Testis (tissue), 2 donors: ENCODE measurements around the gene RAP1GAP2.
"Not testable (repeated sequence)": the region's sequence is repeated elsewhere in the genome, so short reads cannot be mapped to it uniquely, and the experiment has no call there.

ENCODE experiments used
- POLR2A ChIP-seq: fragments of 450-650 bp; IDR thresholded peaks from one replicate; pipeline ENCODE4 v1.6.1; 2017; ENCODE audit warnings: antibody characterized with exemption, mild to moderate bottlenecking, moderate library complexity
- TF ChIP-seq, protein P1 (sequence below), 3 experiments: fragments of 450-650 bp in 2 of 3; fragments of 200-600 bp in 1 of 3; sonication (generic) in 1 of 3; IDR thresholded peaks; one replicate each; pipeline ENCODE4 v1.5.1; 2016 to 2019; ENCODE audit warnings: antibody characterized with exemption in 3 of 3, mild to moderate bottlenecking in 2 of 3, moderate library complexity in 1 of 3

GRCh38 chr17:3065192-3065591, 269.0 kb downstream of the RAP1GAP2 start:
- TF ChIP-seq, protein P1, sequence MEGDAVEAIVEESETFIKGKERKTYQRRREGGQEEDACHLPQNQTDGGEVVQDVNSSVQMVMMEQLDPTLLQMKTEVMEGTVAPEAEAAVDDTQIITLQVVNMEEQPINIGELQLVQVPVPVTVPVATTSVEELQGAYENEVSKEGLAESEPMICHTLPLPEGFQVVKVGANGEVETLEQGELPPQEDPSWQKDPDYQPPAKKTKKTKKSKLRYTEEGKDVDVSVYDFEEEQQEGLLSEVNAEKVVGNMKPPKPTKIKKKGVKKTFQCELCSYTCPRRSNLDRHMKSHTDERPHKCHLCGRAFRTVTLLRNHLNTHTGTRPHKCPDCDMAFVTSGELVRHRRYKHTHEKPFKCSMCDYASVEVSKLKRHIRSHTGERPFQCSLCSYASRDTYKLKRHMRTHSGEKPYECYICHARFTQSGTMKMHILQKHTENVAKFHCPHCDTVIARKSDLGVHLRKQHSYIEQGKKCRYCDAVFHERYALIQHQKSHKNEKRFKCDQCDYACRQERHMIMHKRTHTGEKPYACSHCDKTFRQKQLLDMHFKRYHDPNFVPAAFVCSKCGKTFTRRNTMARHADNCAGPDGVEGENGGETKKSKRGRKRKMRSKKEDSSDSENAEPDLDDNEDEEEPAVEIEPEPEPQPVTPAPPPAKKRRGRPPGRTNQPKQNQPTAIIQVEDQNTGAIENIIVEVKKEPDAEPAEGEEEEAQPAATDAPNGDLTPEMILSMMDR (IDR thresholded peaks at IDR 0.05) = not testable (repeated sequence)
- not testable (repeated sequence) for TF ChIP-seq POLR2A
